Myometrial cell (primary cell): ENCODE measurements around the gene WDR59. TPM values are rescaled to one million over a fixed set of nuclear protein-coding genes. Genes with fewer than 3 reads are reported as not detected.

Experiments used
- total RNA-seq: library from RNA; depleted of rRNA; stranded (reverse); fragments of >200 nt; gene quantifications from 2 replicates; pipeline ENCODE4 v1.2.3, GENCODE V29; 2015

WDR59 gene
- total RNA-seq: 6.6 and 8.4 TPM in 2 replicates

GRCh38 chr16:74984529-74985296 lies at the start of gene WDR59:
TSS of gene WDR59 (minus strand) at chr16:74985123. CDS start at chr16:74985017, 106 bp downstream.

GRCh38 chr16:74998481-74999218 lies 13.7 kb upstream of the WDR59 start, which contains the start of gene ZNRF1:
TSS of gene ZNRF1 (plus strand) at chr16:74999024. CDS start at chr16:74999672, 648 bp downstream.

Other genes starting within 250 kb of the WDR59 start
- not detected in 2 replicates for gene FA2H, start 210.3 kb downstream of the WDR59 start, total RNA-seq
- 24.2 and 30.3 TPM in 2 replicates for gene ZNRF1, start 13.9 kb upstream of the WDR59 start, total RNA-seq
- 0.86 and 4.1 TPM in 2 replicates for gene LDHD, start 131.7 kb upstream of the WDR59 start, total RNA-seq
- 4.3 and 11.9 TPM in 2 replicates for gene ZFP1, start 163.4 kb upstream of the WDR59 start, total RNA-seq
- gene CTRB2, start 222.0 kb upstream of the WDR59 start, total RNA-seq: not detected in 2 replicates
- not detected in 2 replicates for gene CTRB1, start 233.9 kb upstream of the WDR59 start, total RNA-seq